ENCODE measurements around the gene GPM6B. TPM values are rescaled to one million over a fixed set of nuclear protein-coding genes. Genes with fewer than 3 reads are reported as not detected.

The GPM6B gene
- 3.3 and 16.8 TPM in 2 replicates for total RNA-seq

DNA sequence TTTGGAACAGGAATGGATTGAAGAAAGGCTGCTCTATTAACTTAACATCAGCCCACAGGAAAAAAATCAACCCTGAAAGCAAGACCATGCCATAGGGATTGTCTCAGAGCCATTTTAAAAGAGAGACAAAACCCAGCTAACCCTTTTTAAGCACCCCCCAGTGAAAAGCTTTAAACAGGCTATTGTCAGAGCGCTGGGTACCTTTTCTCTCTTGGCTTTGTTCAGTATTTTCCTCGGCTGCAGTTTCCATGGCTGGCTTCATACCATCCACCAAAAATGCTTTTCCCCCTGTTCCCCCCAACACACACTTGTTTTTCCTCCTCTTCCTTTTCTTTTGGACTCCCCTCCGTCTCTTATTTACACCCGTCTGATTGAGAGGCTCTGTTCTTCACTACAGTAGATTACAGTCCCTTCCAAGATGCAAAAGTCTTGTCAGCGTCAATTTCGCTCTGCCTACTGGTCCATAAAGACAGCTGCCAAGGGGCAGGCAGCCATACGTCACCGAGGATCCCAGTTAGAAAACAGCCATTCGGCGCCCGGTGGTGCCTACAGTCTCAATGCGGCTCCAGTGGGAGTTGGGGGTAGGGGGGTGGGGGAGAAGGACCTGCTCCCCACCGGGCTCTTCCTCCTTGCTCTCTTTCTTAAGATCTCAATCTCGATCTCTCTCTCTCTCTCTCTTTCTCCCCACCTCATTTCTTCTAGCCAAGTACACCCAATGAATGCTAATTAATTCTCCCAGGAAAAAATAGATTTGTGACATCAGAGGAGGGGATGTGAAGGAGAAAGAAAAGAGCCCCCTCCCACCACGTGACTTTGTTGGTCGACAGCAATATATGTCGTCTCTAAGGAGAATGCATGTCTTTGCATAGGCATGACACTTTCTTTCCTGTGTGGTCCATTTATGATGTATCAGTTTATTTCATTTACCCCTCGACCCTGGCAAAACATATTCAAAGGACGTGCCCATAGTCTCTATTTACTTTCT lies at the start of gene GPM6B:
Gene GPM6B, minus strand, starts transcription at position 451 of the 985 bp plus-strand sequence. Its CDS starts 189 bp downstream, at position 262.

DNA sequence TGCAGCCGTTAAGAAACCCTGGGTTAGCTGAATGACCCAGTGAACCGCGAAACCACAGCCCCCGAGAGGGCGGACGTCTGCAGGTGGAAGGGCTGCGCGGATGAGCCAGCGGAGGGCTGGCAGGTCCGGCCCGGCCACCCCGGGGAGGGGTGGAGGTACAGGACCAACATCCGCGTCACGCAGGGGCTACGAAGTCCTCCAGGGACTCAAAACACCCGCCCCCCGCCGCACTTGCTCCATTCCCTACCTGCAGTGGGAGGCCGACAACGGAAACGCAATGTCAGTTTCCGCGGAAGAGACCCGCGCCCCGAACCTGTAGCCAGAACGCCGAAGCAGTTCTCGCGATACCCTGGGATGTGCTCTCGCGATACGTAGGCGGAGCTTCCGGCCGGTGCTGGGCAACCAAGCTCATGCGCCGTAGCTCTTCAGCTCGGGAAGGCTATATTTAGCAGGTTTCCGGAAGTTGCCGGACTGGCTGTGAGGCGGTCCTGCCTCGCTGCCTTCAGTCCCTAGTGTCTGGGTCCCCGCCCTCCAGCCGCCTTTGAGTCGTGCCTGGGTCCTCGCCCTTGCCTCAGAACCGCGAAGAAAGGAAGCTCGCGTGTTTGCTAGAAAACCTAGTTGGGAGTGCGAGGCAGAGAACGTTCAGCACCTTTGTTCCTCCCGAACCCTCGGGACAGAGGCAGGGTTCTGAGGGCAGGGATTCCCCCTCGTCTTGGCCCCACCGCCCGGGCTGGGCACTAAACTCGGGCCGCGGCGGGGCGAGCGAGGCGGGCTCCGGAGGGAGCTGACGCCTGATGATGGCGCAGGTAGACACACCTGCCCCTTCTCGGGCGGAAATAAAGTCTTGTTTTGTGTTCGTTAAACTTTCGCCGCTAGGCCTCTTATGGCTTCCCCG lies 82.4 kb downstream of the GPM6B start, which contains the start of the genes OFD1 and TRAPPC2:
Gene OFD1, plus strand, starts transcription at position 471 of the 895 bp plus-strand sequence. Its CDS starts 324 bp downstream, at position 795.
Gene TRAPPC2, minus strand, starts transcription at position 343 of the 895 bp plus-strand sequence. CDS start 14,657 bp downstream, outside the sequence.

Other genes starting within 250 kb of the GPM6B start
- gene EGFL6, start 247.5 kb downstream of the GPM6B start, total RNA-seq = not detected in 2 replicates
- gene TCEANC, start 164.0 kb downstream of the GPM6B start, total RNA-seq = 2.6 and 2.7 TPM in 2 replicates
- gene RAB9A, start 128.0 kb downstream of the GPM6B start, total RNA-seq = 19.4 and 25.9 TPM in 2 replicates
- 8.3 and 14.5 TPM in 2 replicates for gene TRAPPC2, start 82.5 kb downstream of the GPM6B start, total RNA-seq
- 9.4 and 11.4 TPM in 2 replicates for gene OFD1, start 82.3 kb downstream of the GPM6B start, total RNA-seq
- 15.2 and 20.1 TPM in 2 replicates for gene GEMIN8, start 212.8 kb upstream of the GPM6B start, total RNA-seq